ENCODE measurements around the gene TTC31.

The TTC31 gene

GRCh38 chr2:74488643-74489481 is 6.0 kb downstream of the TTC31 start:
- DNase-seq = no peak

- no peak for DNase-seq
Observed at GRCh38 chr2:74489906-74490305, 7.0 kb downstream of the TTC31 start.

GRCh38 chr2:74491648-74492544 is 9.0 kb downstream of the TTC31 start:
- DNase-seq = no peak

- DNase-seq = no peak
Observed at GRCh38 chr2:74493546-74493945, 10.7 kb downstream of the TTC31 start.

- no peak for DNase-seq
Observed at GRCh38 chr2:74495440-74495839, 12.6 kb downstream of the TTC31 start.

- DNase-seq = no peak
Observed at GRCh38 chr2:74496997-74497776, 14.3 kb downstream of the TTC31 start.

- peak; percentile 53 for DNase-seq
Observed at GRCh38 chr2:74497777-74498499, 15.1 kb downstream of the TTC31 start.

- DNase-seq = peak; percentile 77
Observed at GRCh38 chr2:74498500-74499266, 15.8 kb downstream of the TTC31 start.

- peak; percentile 66 for DNase-seq
Observed at GRCh38 chr2:74499267-74499939, 16.5 kb downstream of the TTC31 start, which contains the start of gene LBX2. Gene LBX2, minus strand, starts transcription at chr2:74499603. Its CDS starts 66 bp downstream, at chr2:74499537.

- DNase-seq = no peak
Observed at GRCh38 chr2:74499940-74500577, 17.2 kb downstream of the TTC31 start.

- DNase-seq = no peak
Observed at GRCh38 chr2:74500578-74500946, 17.7 kb downstream of the TTC31 start.

GRCh38 chr2:74501335-74502071 is 18.6 kb downstream of the TTC31 start:
- DNase-seq = peak; percentile 43

- peak; percentile 48 for DNase-seq
Observed at GRCh38 chr2:74502147-74502719, 19.4 kb downstream of the TTC31 start.

- DNase-seq = peak; percentile 70
Observed at GRCh38 chr2:74502720-74503505, 20.0 kb downstream of the TTC31 start.

- peak; percentile 26 for DNase-seq
Observed at GRCh38 chr2:74503506-74504475, 20.9 kb downstream of the TTC31 start.

- DNase-seq = no peak
Observed at GRCh38 chr2:74504591-74504990, 21.7 kb downstream of the TTC31 start.

All from eye (tissue), 1 donor.